ENCODE data around the gene PDPK1.

The PDPK1 gene

DNA sequence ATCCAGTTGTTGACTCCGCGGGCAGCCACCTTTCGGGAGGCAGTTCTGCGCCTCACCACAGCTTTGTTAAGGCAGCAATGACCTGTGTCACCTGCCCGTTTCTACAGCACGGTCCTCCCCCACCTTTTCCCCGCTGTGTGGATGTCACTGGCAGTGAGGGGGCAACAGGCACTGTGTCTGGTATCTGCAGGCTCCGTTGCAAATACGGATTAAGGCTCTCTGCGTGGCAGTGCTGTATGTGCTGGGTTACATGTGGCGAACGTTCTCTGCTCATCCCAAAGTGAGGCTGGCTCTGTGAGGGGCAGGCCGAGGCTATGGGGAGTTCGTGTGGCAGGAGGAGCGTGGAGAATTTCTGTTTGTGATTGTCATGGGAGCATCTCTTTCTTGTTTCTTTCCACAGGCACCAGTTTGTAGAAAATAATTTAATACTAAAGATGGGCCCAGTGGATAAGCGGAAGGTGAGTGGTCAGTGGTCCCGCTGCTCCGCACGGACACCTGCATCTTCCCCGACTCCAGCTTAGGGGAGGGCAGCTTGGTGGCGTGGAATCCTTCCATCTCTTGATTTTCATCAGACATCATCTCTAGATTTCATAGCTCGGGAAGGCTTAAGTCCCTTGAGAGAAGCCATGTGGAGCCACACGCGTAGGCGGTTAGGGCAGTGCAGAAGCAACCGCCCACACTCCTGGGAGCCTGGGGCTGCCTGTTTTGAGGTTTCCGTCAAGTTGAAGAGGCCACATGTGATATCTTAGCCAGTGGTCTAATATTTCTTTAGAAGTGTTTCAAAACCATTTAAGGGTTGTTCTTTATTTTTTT lies 57.8 kb downstream of the PDPK1 start:
- H3K4me3 ChIP-seq (replicated peaks; ENCODE audit: insufficient read depth, low read length): no peak overlapping the region
- TF ChIP-seq REST (IDR thresholded peaks at IDR 0.05; ENCODE audit: insufficient replicate concordance, low read depth): no peak
- TF ChIP-seq, protein P1, sequence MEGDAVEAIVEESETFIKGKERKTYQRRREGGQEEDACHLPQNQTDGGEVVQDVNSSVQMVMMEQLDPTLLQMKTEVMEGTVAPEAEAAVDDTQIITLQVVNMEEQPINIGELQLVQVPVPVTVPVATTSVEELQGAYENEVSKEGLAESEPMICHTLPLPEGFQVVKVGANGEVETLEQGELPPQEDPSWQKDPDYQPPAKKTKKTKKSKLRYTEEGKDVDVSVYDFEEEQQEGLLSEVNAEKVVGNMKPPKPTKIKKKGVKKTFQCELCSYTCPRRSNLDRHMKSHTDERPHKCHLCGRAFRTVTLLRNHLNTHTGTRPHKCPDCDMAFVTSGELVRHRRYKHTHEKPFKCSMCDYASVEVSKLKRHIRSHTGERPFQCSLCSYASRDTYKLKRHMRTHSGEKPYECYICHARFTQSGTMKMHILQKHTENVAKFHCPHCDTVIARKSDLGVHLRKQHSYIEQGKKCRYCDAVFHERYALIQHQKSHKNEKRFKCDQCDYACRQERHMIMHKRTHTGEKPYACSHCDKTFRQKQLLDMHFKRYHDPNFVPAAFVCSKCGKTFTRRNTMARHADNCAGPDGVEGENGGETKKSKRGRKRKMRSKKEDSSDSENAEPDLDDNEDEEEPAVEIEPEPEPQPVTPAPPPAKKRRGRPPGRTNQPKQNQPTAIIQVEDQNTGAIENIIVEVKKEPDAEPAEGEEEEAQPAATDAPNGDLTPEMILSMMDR (IDR thresholded peaks at IDR 0.05; ENCODE audit: insufficient read depth, low read length): no peak
- TF ChIP-seq POLR2AphosphoS5 (IDR thresholded peaks at IDR 0.05; ENCODE audit: low read depth): no peak
- H3K27me3 ChIP-seq (ENCODE audit: insufficient read depth, poor library complexity, severe bottlenecking): no peaks in the 10 kb centered on the region
- H3K27ac ChIP-seq (replicated peaks): no peak overlapping the region
- no peak for DNase-seq (ENCODE audit: low read depth in 1 of 2, low spot score in 1 of 2)

DNA sequence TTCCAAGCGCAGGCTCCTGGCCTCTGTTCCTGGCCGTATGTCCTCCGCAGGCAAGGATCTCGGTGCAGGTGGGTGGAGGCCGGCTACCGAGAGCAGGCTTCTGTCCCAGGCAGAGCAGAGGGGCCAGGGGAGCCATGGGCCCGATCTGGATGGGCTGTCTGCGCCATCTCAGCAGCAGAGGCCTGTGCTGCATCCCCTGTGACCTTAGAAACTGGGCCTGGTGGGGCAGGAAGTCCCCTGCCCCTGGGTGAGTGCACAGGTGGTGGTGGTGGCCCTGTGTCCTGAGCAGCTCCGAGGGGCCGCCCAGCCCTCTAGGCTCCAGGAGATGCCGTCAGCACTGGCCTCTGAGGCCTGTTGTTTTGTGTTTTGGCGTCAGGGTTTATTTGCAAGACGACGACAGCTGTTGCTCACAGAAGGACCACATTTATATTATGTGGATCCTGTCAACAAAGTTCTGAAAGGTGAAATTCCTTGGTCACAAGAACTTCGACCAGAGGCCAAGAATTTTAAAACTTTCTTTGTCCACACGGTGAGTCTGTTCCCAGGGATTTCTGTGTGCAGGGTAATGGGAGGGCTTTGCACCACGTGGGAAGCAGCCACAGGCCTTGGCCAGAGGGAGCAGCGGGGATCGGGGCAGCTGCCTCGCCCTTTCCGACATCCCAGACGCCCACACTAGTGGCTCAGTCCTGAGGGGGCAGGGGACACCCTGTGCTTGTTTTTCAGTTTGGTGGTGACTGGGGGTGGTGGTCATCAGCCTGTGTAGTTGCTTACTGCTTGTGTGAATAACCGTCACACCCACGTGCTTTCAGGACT lies 59.1 kb downstream of the PDPK1 start:
- TF ChIP-seq REST (IDR thresholded peaks at IDR 0.05; ENCODE audit: insufficient replicate concordance, low read depth): no peak
- TF ChIP-seq, protein P1 (IDR thresholded peaks at IDR 0.05; ENCODE audit: insufficient read depth, low read length): no peak
- no peak for TF ChIP-seq GABPA (IDR thresholded peaks at IDR 0.05; ENCODE audit: low read depth)
- no peak for TF ChIP-seq SPI1 (IDR thresholded peaks at IDR 0.05; ENCODE audit: borderline replicate concordance, low read depth)
- TF ChIP-seq POLR2AphosphoS5 (IDR thresholded peaks at IDR 0.05; ENCODE audit: low read depth): no peak
- no peak for DNase-seq (ENCODE audit: low read depth in 1 of 2, low spot score in 1 of 2)
- Histone ChIP-seq H3K4me3 (replicated peaks; ENCODE audit: insufficient read depth, low read length) (no peak overlapping the region), H3K27ac (replicated peaks) (no peak overlapping the region), H3K27me3 (ENCODE audit: insufficient read depth, poor library complexity, severe bottlenecking) (no peaks in the 10 kb centered on the region)

DNA sequence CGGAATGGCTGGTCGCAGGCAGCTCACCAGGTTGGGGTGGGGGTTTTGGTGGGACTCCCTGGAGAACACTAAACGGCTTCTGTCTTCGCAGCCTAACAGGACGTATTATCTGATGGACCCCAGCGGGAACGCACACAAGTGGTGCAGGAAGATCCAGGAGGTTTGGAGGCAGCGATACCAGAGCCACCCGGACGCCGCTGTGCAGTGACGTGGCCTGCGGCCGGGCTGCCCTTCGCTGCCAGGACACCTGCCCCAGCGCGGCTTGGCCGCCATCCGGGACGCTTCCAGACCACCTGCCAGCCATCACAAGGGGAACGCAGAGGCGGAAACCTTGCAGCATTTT lies 59.7 kb downstream of the PDPK1 start:
- Histone ChIP-seq H3K27me3 (ENCODE audit: insufficient read depth, poor library complexity, severe bottlenecking) (no peaks in the 10 kb centered on the region), H3K4me3 (replicated peaks; ENCODE audit: insufficient read depth, low read length) (no peak overlapping the region), H3K27ac (replicated peaks) (no peak overlapping the region)
- no peak for DNase-seq (ENCODE audit: low read depth in 1 of 2, low spot score in 1 of 2)
- no peak for TF ChIP-seq SPI1 (IDR thresholded peaks at IDR 0.05; ENCODE audit: borderline replicate concordance, low read depth)
- TF ChIP-seq REST (IDR thresholded peaks at IDR 0.05; ENCODE audit: insufficient replicate concordance, low read depth): no peak
- TF ChIP-seq GABPA (IDR thresholded peaks at IDR 0.05; ENCODE audit: low read depth): no peak
- TF ChIP-seq, protein P1 (IDR thresholded peaks at IDR 0.05; ENCODE audit: insufficient read depth, low read length): no peak
- TF ChIP-seq POLR2AphosphoS5 (IDR thresholded peaks at IDR 0.05; ENCODE audit: low read depth): no peak
